ENCODE results near the gene MAN2B2. TPM values are rescaled to one million over a fixed set of nuclear protein-coding genes. Genes with fewer than 3 reads are reported as not detected.

MAN2B2 gene
- total RNA-seq, 1 donor from 2014 or later = 44.1 TPM

DNA sequence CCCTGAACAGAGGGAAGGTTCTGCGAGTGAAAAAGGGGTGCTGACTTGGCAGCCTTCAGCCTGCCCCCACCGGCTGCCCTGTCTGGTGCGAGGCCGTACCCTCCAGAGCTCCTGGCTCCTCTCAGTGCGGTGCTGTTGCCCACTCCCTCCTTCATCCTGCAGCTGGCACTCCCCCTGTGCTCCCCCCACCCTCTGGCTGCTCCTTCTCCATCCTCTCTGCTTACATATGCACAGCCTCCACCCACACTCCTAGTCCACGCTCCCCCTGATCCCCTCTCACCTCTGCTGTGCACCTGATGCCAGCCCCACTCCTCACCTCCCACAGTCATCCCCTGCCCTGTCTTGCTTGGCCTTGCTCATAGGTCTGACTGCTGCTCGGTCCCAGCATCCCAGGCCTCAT, 9.9 kb downstream of the MAN2B2 start:
- no peaks in the 10 kb centered on the region for H3K27me3 Mint-ChIP-seq (ENCODE audit: low read depth)

DNA sequence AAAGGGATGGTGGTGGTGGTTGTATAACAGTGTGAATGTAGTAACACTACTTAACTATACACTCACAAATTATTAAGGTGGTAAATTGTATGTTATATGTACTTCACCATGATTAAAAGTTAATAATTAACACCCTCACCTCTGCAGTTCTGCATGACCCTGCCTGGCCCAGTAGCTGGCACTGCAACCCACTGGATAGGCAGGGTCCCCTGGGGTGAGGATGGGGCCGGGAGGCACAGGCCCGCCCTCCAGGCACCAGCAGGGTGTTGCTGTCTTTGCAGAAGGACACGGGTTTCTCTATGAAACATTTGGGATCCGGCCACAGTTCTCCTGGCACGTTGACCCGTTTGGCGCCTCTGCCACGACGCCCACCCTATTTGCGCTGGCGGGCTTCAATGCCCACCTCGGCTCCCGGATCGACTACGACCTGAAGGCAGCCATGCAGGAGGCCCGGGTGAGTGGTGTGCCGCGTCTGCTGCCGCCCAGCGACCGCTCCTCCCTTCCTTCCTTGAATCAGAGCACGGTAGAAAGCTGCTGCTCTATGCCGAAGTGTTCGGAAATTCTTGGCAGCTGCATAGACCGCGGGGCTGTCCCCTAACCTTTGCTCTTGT, 11.8 kb downstream of the MAN2B2 start:
- H3K36me3 Mint-ChIP-seq (ENCODE audit: low read depth) = peaks cover 8% of the 10 kb centered on the region
- H3K4me3 Mint-ChIP-seq (ENCODE audit: unreplicated experiment) = no peak overlapping the region
- TF ChIP-seq, protein P1, sequence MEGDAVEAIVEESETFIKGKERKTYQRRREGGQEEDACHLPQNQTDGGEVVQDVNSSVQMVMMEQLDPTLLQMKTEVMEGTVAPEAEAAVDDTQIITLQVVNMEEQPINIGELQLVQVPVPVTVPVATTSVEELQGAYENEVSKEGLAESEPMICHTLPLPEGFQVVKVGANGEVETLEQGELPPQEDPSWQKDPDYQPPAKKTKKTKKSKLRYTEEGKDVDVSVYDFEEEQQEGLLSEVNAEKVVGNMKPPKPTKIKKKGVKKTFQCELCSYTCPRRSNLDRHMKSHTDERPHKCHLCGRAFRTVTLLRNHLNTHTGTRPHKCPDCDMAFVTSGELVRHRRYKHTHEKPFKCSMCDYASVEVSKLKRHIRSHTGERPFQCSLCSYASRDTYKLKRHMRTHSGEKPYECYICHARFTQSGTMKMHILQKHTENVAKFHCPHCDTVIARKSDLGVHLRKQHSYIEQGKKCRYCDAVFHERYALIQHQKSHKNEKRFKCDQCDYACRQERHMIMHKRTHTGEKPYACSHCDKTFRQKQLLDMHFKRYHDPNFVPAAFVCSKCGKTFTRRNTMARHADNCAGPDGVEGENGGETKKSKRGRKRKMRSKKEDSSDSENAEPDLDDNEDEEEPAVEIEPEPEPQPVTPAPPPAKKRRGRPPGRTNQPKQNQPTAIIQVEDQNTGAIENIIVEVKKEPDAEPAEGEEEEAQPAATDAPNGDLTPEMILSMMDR (IDR thresholded peaks at IDR 0.05) = no peak
- peaks cover 2% of the 10 kb centered on the region for H3K9me3 Mint-ChIP-seq (ENCODE audit: low read depth)
- H3K4me1 Mint-ChIP-seq (ENCODE audit: low read depth) = no peaks in the 10 kb centered on the region
- DNase-seq (ENCODE audit: low spot score) = no peak
- no peaks in the 10 kb centered on the region for H3K27me3 Mint-ChIP-seq (ENCODE audit: low read depth)
- no peak overlapping the region for H3K27ac Mint-ChIP-seq (ENCODE audit: unreplicated experiment)

More for the DNA sequence above, 9.9 kb downstream of the MAN2B2 start:
- TF ChIP-seq, protein P1 (IDR thresholded peaks at IDR 0.05) = no peak
- peaks cover 16% of the 10 kb centered on the region for H3K36me3 Mint-ChIP-seq (ENCODE audit: low read depth)
- H3K9me3 Mint-ChIP-seq (ENCODE audit: low read depth) = peaks cover 2% of the 10 kb centered on the region
- no peak overlapping the region for H3K27ac Mint-ChIP-seq (ENCODE audit: unreplicated experiment)
- DNase-seq (ENCODE audit: low spot score) = no peak
- H3K4me3 Mint-ChIP-seq (ENCODE audit: unreplicated experiment) = no peak overlapping the region
- H3K4me1 Mint-ChIP-seq (ENCODE audit: low read depth) = no peaks in the 10 kb centered on the region

DNA sequence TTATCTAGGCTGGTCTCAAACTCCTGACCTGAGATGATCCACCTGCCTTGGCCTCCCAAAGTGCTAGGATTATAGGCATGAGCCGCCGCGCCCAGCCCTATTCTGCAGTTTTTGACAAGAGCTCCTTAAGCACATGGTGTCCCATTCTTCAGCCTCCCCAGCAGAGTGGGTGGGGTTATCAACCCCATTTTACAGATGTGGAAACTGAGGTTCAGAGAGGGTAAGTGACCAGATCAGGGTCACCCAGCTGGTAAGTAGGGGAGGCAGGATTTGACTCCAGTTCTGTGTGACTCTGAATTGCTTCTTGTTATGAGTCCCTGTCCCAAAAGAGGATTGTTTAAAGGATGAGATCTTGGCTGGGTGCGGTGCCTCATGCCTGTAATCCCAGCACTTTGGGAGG, 14.5 kb downstream of the MAN2B2 start:
- TF ChIP-seq, protein P1 (IDR thresholded peaks at IDR 0.05) = no peak
- no peaks in the 10 kb centered on the region for H3K4me1 Mint-ChIP-seq (ENCODE audit: low read depth)
- H3K9me3 Mint-ChIP-seq (ENCODE audit: low read depth) = peaks cover 2% of the 10 kb centered on the region
- H3K27me3 Mint-ChIP-seq (ENCODE audit: low read depth) = no peaks in the 10 kb centered on the region
- DNase-seq (ENCODE audit: low spot score) = no peak
- no peak overlapping the region for H3K27ac Mint-ChIP-seq (ENCODE audit: unreplicated experiment)
- H3K4me3 Mint-ChIP-seq (ENCODE audit: unreplicated experiment) = no peak overlapping the region
- H3K36me3 Mint-ChIP-seq (ENCODE audit: low read depth) = peaks cover 4% of the 10 kb centered on the region

DNA sequence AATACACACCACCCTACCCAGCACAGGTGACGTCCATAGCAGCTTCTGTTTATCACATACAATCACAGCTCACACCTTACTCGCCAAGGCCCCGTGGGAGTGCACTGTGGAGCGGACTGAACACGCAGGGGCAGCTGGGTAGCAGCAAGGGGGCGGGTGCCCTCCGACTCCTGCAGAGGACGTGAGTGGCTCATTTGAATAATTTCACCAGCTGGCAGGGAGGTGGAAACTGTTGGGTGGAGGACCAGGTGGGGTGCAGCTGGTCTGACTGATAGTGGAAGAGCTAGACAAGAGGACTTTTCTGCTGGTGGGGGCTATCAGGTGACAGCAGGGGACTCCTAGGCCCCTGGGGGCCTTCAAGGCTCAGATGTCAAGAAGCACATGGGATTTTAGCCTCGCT, 16.3 kb downstream of the MAN2B2 start:
- H3K4me1 Mint-ChIP-seq (ENCODE audit: low read depth) = no peaks in the 10 kb centered on the region
- no peak for DNase-seq (ENCODE audit: low spot score)
- no peak overlapping the region for H3K27ac Mint-ChIP-seq (ENCODE audit: unreplicated experiment)
- H3K27me3 Mint-ChIP-seq (ENCODE audit: low read depth) = no peaks in the 10 kb centered on the region
- TF ChIP-seq, protein P1 (IDR thresholded peaks at IDR 0.05) = no peak
- no peaks in the 10 kb centered on the region for H3K9me3 Mint-ChIP-seq (ENCODE audit: low read depth)
- H3K36me3 Mint-ChIP-seq (ENCODE audit: low read depth) = peaks cover 2% of the 10 kb centered on the region
- no peak overlapping the region for H3K4me3 Mint-ChIP-seq (ENCODE audit: unreplicated experiment)

DNA sequence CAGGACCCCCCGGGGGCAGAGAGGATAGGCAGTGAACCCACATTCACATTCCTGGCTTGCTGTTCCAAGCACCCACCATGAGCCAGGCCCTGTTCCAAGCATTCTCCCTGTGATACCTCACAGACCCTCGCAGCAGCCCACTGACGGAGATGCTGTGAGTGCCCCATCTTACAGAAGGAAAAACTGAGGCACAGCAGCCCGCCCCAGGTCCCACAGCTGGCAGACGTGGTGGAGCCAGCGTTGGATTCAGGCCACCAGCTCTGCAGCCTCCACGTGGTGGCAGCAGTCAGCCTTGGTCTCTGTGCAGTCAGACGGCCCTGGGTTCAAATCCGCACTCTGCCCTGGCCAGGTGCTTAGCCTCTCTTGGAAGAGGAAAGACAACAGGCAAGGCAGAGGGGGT, 16.8 kb downstream of the MAN2B2 start:
- TF ChIP-seq, protein P1 (IDR thresholded peaks at IDR 0.05) = no peak
- Mint-ChIP-seq H3K36me3 (ENCODE audit: low read depth) (peaks cover 2% of the 10 kb centered on the region), H3K4me3 (ENCODE audit: unreplicated experiment) (no peak overlapping the region), H3K27ac (ENCODE audit: unreplicated experiment) (no peak overlapping the region), H3K27me3 (ENCODE audit: low read depth) (no peaks in the 10 kb centered on the region), H3K9me3 (ENCODE audit: low read depth) (no peaks in the 10 kb centered on the region), H3K4me1 (ENCODE audit: low read depth) (no peaks in the 10 kb centered on the region)
- DNase-seq (ENCODE audit: low spot score) = no peak

All from chondrocyte (in vitro differentiated cells).